Inflammatory macrophage treated with lipopolysaccharide for 1 hour (primary cell): ENCODE data around the gene NHEJ1.
A peak's percentile ranks its signal among the peaks of the same experiment; 100 is the strongest.

ENCODE experiments used
- DNase-seq, 2 donors: peaks; one replicate each; pipeline ENCODE4 v3.0.0-alpha.2; 2020 to 2022

NHEJ1 gene

DNA sequence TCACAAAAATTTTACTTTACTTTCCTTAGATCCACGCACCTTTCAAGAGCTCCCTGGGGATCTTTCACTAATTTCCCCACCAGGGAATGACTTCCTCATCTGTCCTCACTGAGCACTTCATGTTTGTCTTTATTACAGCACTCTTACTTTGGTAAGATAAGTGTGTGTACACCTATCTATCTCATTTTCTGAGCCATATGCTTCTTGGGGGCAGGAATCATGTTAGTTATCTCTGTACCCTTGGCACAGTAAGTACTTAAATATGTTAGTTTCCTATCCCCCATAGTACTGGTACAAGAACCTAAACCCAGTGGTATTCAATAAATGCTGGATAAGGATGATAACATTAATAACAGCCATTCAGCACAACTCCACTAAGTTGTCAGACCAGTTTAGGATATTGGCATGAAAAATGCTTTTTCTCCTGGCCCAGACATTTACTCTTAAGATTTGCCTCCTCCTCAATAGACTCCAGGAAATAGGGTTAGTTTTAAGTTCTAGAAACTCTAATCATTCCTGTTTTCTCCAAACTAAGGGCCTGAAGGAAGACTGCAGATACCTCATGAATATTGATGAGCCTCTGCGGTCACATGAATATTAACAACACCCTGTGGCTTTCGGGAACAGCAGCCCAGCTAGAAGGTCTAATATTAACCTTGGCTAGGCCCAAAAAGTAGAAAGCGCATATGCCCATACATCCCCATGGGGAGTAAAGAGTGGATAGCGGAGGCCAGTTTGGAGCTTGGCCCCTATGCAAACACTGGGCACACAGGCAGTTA, 38.2 kb downstream of the NHEJ1 start:
- no peak for DNase-seq

DNA sequence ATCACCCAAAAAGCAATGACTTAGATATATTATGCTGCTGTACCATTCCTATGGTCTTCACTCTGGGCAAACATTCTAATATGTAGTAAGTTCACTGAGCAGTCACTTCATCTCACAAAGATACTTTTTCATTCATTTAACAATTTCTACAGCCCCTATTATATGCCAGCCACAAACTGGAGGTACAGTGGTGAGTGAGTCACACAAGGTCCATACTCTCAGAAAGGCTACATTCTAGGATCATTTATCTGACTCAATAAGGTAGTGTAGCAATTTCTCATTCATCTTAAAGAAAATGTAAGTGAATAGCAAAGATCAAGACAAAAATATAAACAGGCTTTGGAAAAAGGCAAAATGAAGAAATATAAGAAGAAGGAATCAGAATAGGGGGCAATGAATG, 40.5 kb downstream of the NHEJ1 start:
- no peak for DNase-seq

- DNase-seq = peak; percentile 15 to 80
These were observed 41.1 kb downstream of the NHEJ1 start for GRCh38 chr2:219119422-219120043.

GRCh38 chr2:219118504-219118903, 42.1 kb downstream of the NHEJ1 start:
- DNase-seq = no peak

DNA sequence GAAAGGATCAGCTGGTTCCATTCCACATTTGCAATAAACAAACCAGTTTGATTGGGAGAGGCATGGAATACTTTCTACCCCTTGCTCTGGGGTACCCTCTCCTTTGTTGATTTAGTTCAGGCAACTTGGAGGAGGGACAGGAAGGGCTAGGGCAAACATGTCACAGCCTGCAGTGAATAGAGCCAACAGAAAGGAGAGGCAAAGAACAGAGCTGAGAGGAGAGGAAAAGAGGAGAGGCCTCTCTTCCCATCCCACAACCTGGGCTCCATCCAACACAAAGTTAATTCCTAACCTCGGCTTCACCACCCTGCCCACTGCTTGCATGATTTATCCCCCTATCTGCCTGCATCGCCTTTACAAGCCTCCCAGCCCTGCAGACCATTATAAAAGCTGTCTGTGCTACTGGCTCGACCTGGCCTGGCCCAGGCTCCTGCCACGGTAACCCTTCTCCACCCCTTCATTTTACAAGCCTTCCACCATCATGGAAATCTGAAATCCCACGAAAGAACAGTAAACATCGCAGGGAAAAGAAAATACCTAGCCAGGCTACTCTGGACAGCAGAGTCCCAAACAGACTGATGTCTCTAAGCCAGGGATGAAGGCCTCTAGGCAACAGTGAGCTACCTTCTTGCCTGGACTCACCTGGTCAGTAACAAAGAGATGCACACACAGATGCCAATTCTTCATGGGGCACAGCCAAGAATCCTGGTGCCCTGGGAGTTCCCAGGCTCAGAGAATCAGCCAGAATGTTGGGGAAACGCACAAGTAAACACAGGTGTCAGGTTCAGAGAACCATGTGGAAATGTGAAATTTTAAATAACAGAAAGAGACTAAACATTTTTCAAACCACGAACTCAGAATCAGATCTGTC, 43.6 kb downstream of the NHEJ1 start:
- no peak for DNase-seq

GRCh38 chr2:219112651-219113338, 47.8 kb downstream of the NHEJ1 start:
- DNase-seq = no peak

- no peak for DNase-seq
These were observed 48.6 kb downstream of the NHEJ1 start for GRCh38 chr2:219112062-219112406.

GRCh38 chr2:219111375-219112061, 49.1 kb downstream of the NHEJ1 start:
- DNase-seq = no peak

GRCh38 chr2:219109471-219109870, 51.1 kb downstream of the NHEJ1 start:
- DNase-seq = peak in 1 of 2 donors; percentile 25

DNA sequence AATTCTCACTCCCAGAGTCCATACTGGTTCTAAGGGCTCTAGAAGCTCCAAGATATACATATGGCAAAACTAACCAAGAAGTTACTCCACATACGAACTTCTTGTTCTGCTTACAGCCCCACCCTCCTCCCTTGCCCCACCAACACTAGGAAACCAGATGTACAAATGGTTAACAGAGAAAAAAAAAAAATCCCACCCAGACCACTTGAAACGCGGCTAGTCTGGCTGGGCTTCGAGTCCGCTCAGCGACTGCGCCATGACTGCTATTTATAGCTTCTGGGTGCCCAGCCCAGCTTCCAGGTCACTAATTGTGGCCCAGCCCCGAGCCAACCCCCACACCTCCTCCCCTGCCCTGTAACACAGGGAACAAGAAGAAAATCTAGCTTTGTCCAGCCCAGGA, 52.9 kb downstream of the NHEJ1 start:
- no peak for DNase-seq

DNA sequence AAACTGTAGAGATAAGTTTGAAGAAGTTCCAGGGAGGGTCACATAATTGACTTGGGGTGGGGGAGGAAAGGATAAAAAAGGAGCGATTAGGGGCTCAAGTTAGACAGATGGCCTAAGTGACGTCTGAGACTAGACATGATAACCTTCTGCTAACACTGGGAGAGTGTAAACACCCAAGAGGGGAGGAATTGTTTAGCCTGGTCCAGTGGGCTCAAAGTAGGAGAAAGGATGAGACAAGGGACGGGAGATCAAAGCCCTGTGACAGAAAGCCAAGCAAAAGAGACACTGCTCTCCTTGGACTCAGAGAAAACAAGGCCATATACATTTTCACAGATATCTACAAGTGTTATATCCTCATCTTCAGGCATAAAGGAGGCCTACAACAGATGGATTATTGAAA, 54.4 kb downstream of the NHEJ1 start:
- no peak for DNase-seq

DNA sequence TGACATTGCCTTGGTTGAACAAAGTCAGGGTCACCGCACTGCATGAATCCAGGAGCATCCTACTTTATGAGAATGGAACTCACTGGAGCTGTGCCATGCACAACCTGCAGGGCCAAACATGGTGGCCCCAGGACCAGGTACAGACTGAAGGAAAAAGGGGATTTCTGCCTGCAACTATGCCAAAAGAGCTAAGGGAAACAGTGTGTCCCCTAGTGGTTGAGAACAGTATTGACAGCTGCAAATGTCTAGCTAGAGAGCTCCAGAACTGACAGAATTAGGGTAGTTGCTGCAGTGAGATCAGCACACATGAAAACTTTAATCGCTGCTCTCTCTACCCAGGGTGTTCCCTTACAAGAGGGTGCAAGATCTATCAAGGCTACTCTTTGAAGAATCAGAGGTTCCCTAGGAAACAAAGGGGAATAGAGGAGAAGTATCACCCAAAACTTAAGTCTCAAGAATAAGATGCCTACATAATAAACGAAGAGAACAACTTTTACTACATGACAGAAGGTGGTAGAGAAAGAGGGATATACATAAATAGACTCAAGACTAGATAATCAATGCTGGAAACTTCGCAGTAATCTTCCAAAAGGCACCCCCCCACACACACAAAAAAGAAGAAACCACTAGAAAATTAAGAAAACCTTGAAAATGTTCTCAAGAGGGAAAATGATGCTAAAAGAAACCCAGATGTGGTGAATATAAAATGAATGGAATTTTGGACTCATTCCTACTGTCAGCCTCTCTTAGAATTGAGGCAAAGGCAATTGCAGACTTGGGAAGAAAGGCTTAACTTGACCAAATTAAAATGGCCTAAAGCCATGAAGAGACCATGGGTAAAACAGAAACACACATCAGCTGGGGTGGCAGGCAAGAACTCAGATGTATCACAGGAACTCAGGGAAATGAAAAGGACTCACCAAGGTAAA, 56.2 kb downstream of the NHEJ1 start:
- DNase-seq = peak; percentile 50 to 80

GRCh38 chr2:219099329-219099728, 61.3 kb downstream of the NHEJ1 start:
- DNase-seq = peak; percentile 91 to 97

- no peak for DNase-seq
These were observed 65.1 kb downstream of the NHEJ1 start for GRCh38 chr2:219095406-219095935.

DNA sequence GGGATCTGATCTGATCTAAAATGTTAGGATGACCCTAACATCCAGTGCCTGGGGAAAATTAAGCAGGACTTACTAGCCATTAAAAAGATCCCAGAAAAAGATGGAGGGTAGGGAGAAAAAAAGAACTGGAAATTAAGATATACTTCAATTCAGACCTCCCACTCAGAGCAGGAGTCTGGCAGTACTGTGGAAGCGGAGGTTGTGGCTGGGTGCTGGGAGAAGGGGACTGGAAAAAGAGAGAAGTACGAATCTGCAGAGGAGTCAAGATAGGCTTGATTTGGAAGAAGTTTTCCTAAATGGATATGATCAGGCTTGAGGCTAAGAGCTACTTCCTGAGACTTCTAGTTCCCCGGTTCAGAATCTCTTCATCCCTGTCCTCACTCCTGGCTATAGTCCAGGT, 66.4 kb downstream of the NHEJ1 start:
- no peak for DNase-seq

GRCh38 chr2:219090436-219091299, 69.9 kb downstream of the NHEJ1 start:
- DNase-seq = no peak

DNA sequence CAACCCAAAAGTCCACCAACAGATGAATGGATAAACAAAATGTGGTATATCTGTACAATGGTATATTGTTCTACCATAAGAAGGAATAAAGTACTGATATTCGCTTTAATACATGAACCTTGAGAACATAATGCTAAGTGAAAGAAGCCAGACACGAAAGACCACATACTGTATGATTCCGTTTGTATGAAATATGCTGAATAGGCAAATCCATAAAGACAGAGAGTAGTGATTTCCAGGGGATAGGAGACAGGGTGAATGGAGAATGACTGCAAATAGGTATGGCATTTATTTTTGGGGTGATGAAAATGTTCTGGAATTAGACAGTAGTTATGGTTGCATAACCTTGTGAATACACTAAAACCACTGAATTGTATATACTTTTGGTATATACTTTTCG, 71.3 kb downstream of the NHEJ1 start:
- no peak for DNase-seq

GRCh38 chr2:219087848-219088247, 72.8 kb downstream of the NHEJ1 start:
- no peak for DNase-seq

- no peak for DNase-seq
These were observed 73.3 kb downstream of the NHEJ1 start for GRCh38 chr2:219087361-219087760.

DNA sequence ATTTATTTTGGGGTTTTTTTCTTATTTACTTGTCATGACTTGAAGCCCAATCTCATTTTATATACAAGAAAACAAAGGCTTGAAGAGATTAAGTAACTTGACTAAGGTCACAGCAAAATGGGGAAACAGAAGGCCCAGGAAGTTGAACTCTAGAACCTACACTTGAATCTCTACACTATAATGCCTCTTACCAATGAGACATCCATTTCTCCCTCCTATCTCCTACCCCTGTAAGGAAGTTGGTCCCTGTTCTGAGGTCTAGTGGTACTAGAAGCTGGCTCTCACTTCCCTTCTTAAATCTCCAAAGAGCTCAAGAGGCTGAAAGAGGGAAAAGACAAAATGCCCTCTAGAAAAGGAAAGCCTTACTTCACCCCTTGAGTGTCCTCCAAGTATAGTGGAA, 74.4 kb downstream of the NHEJ1 start:
- DNase-seq = peak; percentile 29 to 36
